NCI-H2196 (cell line): ENCODE results near the gene RICTOR.
"Not testable (repeated sequence)": the region's sequence is repeated elsewhere in the genome, so short reads cannot be mapped to it uniquely, and the experiment has no call there.

ENCODE experiments used
- DNase-seq: peaks from one replicate; lab custom pipeline; 2025; ENCODE audit not compliant: unreplicated experiment; lab: John Stamatoyannopoulos, UW

Gene RICTOR

DNA sequence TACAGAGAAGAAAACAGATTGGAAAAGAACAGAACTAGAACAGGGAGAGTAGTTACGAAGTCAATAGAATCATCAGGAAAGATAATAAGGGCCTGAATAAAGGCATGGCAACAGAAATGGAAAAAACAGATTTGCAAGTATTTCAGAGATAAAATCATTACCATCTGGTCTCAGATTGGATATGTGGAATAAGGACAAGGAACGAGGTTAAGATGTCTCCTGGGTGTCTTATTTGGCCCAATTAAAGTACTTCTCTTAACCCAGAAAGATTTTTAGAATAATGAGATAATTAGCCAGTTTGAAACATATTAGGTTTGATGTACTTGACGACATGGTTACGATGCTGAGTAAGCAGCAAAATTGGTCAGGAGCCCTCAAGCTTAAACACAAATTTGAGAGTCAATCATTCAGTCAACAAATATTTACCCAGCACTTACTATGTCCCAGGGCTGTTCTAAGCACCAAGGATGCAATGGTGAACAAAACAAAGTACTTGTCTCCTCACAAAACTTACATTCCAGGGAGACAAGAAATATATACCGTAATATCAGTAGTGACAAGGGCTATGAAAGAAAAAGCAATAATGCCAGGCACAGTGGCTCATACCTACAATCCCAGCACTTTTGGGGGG lies 18.3 kb downstream of the RICTOR start:
- DNase-seq, result no peak

DNA sequence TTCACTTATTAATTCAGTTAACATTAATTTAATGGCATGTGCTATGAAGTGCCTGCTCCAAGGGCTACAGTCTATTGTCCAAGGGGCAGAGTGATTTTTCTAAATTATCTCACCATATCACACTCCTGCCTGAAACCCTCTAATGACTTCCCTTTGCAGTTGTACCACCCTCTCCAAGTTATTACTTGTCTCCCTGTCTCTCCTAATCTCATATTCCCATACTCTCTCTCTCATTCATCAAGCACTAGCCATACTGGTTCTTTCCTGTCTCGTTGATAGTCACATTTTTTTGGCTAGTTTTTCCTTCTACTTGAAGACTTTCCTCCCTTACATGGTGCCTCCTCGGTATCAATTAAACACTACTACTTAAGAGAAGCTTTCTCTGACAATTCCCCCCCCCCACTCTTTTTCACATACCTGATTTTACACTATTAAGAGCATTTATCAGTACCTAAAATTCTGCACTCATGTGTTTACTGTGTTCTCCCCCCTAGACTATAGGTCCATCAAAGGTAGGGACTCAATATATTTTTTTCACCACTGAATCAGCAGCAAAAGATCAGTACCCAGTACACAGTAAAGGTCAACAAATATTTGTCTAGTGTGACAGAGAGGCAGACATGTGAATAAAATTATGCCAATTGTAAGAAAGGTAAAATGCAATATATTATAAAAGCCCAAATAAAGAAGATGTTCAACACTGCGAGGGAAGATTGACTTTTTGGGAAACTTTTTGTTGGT lies 19.0 kb downstream of the RICTOR start:
- DNase-seq, result no peak

DNA sequence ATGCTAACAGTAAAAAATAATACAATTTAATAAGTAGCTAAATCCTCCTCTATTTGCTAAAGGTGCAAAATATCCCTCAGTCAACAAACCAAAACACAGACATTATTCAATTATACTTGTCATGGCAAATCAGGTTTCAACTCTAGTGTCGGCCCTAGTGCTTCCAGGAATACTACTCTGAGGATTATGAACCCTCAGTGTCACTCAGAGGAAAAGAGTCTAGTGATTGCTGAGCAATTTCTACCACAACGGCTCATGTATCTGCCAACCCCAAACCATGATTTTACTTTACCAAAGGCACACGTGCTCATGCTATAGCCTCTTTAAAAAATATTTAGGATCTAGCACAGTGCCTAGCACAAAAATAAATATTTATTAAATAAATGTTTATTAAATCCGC lies 21.0 kb downstream of the RICTOR start:
- DNase-seq, result no peak

GRCh38 chr5:39052141-39052540 lies 22.1 kb downstream of the RICTOR start:
- no peak for DNase-seq

GRCh38 chr5:39049315-39049714 lies 24.9 kb downstream of the RICTOR start:
- no peak for DNase-seq

DNA sequence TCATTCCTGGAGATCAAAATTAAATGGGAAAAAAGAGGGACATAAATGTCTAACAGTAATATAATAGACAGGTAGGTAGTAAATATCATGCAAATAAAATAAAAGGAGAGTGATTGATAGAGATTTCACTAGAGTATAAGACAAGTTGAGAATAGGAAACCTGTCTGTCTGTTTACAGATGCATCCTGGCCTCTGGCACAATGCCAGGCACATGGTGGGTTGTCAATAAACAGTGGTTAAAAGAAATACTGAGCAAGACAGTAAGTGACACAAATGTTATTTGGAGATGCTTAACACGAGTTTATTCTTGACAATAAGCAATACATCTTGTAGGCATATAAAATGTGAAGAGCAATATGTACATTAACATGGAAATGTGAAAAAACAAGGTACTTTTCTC lies 33.3 kb downstream of the RICTOR start:
- DNase-seq, result no peak

DNA sequence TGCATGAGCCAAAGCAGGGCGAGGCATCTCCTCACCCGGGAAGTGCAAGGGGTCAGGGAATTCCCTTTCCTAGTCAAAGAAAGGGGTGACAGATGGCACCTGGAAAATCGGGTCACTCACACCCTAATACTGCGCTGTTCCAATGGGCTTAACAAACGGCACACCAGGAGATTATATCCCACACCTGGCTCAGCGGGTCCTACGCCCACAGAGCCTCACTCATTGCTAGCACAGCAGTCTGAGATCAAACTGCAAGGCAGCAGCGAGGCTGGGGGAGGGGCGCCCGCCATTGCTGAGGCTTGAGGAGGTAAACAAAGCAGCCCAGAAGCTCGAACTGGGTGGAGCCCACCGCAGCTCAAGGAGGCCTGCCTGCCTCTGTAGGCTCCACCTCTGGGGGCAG lies 39.7 kb downstream of the RICTOR start:
- DNase-seq, result not testable (repeated sequence)

GRCh38 chr5:39031041-39031440 lies 43.2 kb downstream of the RICTOR start:
- DNase-seq, result no peak

- no peak for DNase-seq
These were observed 48.7 kb downstream of the RICTOR start for GRCh38 chr5:39025456-39025855.

GRCh38 chr5:39024884-39025283 lies 49.3 kb downstream of the RICTOR start:
- DNase-seq, result no peak

DNA sequence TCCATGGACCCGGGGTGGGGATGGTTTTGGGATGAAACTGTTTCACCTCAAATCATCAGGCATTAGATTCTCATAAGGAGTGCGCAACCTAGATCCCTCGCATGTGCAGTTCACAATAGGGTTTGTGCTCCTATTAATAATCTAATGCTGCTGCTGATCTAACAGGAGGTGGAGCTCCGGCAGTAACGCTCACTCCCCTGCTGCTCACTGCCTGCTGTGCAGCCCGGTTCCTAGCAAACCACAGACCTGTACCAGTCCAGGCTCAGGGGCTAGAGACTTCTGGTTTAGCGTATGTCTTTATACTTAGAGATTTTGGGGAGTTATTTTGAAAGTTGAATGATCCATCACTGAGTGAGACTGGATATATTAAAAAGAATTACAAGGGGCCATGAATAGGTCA lies 50.2 kb downstream of the RICTOR start:
- DNase-seq, result no peak

- no peak for DNase-seq
These were observed 51.1 kb downstream of the RICTOR start for GRCh38 chr5:39023121-39023520.

DNA sequence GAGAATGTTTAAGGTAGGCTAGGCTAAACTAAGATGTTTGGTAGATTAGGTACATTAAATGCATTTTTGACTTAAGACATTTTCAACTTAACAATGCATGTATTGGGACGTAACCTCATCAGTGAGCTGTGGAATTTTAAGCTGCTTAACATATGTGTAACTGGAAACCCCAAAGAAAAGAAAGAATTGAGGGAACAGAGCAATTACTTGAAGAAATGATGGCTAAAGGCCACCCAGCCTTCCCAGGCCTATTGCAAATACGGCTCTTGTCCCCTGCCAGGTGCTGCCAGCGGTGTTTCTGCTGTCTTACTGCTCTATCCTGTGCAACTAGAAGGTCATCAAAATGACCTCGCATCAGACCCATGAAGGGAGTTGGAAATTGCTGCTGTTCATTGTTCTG lies 52.0 kb downstream of the RICTOR start:
- DNase-seq, result no peak

DNA sequence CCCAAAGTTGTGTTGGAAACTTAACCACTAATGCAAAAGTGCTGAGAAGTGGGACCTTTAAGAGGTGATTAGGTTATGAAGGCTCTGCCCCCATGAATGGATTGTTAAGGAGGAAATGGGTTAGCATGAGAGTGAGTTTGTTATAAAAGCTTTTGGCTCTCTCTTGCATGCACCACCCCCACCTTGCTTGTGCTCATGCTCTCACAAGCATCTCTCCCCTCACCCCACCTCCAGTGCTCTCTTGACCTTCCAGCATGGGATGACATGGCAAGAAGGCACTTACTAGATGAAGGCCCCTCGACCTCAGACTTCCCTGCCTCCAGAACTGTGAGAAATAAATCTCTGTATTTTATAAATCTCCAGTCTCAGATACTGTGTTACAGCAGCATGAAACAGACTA lies 52.8 kb downstream of the RICTOR start:
- DNase-seq, result no peak

- DNase-seq, result no peak
These were observed 53.7 kb downstream of the RICTOR start for GRCh38 chr5:39020458-39020857.

GRCh38 chr5:39019254-39019653 lies 54.9 kb downstream of the RICTOR start:
- DNase-seq, result no peak

DNA sequence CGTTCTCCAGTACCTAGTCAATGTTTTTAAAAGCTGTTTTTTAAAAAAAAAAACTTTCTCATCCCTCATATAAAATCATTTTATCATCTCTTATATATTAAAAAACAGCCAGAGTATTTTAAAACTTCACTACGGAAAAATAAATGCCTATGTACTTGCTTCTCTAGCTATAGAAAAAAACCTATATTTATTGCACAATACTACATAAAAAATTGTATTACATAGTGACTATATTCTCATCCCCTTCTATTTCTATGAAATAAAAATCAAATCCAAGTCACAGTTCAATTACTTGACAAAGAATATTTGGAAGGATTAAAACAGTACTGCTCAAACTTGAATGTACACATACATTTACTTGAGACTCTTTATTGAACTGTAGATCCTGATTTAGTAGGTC lies 56.7 kb downstream of the RICTOR start:
- no peak for DNase-seq

- no peak for DNase-seq
These were observed 57.5 kb downstream of the RICTOR start for GRCh38 chr5:39016587-39017275.

DNA sequence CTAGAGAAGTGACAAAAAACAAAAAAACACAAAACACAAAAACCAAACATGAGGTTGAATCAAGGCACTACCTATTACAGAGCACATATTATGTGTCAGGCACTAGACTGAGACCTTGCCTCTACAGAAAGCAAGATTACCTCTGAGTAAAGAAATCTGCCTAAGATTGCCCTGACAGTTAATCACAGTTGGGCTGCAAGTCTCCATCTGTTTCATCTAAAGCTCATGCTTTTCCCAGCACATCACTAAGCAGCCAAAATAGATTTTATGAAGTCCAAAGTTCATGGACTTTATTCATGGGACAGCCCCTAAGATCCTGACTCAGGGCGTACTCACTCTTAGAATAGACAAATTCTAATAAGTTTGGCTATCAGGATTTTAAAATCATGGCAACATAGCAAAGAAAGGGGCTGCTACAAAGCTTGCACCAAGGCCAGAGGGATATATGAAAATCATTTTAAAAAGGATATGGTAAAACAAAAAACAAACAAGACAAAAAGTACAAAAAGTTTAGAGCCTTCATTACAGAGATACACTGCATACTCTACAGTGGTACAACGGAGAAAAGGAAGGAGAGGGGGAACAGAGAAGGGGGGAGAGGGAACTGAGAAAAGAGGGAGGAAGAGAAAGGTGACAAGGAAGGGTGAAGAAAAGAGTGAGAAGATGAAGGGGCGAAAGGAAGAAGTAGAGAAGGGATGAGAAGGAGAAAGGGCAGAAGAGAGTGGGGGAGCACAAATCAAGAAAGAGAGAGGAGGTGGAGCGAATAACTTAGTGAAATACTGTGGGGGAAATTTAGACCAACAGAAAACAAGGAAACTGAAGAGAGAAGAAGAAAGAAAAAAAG lies 58.2 kb downstream of the RICTOR start:
- no peak for DNase-seq

GRCh38 chr5:39014561-39014960 lies 59.6 kb downstream of the RICTOR start:
- no peak for DNase-seq

DNA sequence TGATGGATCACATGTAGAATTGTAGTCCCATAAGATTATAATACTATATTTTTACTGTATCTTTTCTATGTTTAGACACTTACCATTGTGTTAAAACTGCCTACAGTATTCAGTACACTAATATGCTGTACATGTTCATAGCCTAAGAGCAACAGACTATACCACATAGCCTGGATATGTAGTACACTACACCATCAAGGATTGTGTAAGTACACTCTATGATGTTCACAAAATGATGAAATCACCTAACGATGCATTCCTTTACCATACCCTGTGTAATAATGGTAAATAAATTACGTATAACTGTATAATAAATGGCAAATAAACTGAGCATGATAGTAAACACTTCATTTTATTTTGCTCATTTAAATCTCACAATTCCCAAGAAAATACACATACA lies 60.3 kb downstream of the RICTOR start:
- DNase-seq, result no peak
